Measurements from ENCODE around the gene XRCC5. TPM values are rescaled to one million over a fixed set of nuclear protein-coding genes. Genes with fewer than 3 reads are reported as not detected.

XRCC5 gene
- total RNA-seq, 2 donors from 2014 or later: 116 to 152 TPM

DNA sequence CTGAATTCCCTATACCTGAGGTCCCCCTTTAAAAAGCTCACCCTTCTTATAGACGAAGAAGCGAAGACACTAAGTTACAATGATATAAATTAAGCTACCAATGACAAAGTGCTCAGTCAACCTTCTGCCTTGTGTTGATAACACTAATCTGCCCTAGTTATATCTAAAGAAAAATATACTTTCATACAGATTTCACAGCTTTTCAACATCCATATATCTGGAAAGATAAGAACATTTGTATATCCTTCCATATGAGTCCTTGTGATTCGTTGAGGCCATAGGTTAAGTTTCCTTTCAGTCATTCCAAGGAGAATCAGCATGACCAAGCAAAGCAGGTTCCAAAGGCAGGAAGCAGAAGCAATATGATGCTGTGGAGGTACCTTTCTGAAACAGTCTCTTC is 46.8 kb downstream of the XRCC5 start:
- no peak for DNase-seq (ENCODE audit: low spot score)
- TF ChIP-seq POLR2AphosphoS5 (IDR thresholded peaks at IDR 0.05) (no peak), POLR2A (IDR thresholded peaks at IDR 0.05) (no peak)
- TF ChIP-seq, protein P1, sequence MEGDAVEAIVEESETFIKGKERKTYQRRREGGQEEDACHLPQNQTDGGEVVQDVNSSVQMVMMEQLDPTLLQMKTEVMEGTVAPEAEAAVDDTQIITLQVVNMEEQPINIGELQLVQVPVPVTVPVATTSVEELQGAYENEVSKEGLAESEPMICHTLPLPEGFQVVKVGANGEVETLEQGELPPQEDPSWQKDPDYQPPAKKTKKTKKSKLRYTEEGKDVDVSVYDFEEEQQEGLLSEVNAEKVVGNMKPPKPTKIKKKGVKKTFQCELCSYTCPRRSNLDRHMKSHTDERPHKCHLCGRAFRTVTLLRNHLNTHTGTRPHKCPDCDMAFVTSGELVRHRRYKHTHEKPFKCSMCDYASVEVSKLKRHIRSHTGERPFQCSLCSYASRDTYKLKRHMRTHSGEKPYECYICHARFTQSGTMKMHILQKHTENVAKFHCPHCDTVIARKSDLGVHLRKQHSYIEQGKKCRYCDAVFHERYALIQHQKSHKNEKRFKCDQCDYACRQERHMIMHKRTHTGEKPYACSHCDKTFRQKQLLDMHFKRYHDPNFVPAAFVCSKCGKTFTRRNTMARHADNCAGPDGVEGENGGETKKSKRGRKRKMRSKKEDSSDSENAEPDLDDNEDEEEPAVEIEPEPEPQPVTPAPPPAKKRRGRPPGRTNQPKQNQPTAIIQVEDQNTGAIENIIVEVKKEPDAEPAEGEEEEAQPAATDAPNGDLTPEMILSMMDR (IDR thresholded peaks at IDR 0.05): no peak
- H3K4me1 ChIP-seq (replicated peaks): no peaks in the 10 kb centered on the region
- H3K27me3 ChIP-seq (replicated peaks; ENCODE audit: insufficient read depth): no peaks in the 10 kb centered on the region
- no peak overlapping the region for H3K4me3 ChIP-seq
- H3K36me3 ChIP-seq: no peaks in the 10 kb centered on the region
- H3K9me3 ChIP-seq: no peaks in the 10 kb centered on the region
- WGBS: 95% methylated on average over 3 of the region's 3 CpGs
- H3K27ac ChIP-seq: no peak overlapping the region
- intact Hi-C loops (cut with DNase I): no loop called here

DNA sequence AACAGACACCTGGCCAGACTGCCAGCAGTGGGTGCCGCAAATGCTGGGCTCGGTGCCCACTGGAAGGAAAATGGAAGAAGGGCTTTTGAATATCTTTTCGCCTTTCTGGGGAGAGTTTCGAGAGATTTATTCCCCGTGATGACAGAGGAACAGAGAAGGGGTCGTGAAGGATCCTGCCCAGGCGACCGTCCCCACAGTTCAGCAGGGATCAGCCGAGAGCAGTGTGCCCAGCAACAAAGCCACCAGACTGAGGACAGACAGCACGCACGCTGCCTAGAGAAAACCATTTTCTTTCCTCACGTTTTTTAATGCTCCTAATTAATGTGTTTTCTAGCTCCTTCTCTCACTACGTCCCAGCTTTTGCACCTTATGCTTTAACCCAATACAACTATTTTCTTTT is 47.7 kb downstream of the XRCC5 start:
- no peaks in the 10 kb centered on the region for H3K36me3 ChIP-seq
- H3K27me3 ChIP-seq (replicated peaks; ENCODE audit: insufficient read depth): no peaks in the 10 kb centered on the region
- no peak overlapping the region for H3K27ac ChIP-seq
- 96% methylated on average over 13 of the region's 13 CpGs for WGBS
- no peak overlapping the region for H3K4me3 ChIP-seq
- no peaks in the 10 kb centered on the region for H3K9me3 ChIP-seq
- H3K4me1 ChIP-seq (replicated peaks): no peaks in the 10 kb centered on the region
- intact Hi-C loops (cut with DNase I): no loop called here
- TF ChIP-seq POLR2A (IDR thresholded peaks at IDR 0.05) (no peak), POLR2AphosphoS5 (IDR thresholded peaks at IDR 0.05) (no peak)
- TF ChIP-seq, protein P1 (IDR thresholded peaks at IDR 0.05): no peak
- no peak for DNase-seq (ENCODE audit: low spot score)

DNA sequence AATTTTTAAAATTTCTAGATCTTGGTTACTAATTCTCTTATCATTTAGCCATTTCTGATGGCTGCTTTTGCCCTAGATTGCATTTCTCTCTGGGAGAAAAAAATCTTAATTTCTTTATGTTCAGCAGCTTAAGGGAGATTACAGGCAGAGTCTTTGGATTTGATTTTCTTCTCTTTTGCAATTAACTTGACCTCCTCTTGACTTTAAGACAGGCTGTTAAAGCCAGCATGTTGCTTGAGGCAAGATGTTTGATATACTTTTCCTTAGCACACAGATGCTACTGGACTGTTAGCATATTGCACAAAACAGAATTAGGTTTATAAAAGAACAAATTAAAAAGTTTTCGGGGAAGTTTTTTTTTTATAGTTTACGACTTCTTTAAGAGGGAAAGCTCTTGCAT is 50.0 kb downstream of the XRCC5 start:
- DNase-seq (ENCODE audit: low spot score): no peak
- no peaks in the 10 kb centered on the region for H3K9me3 ChIP-seq
- WGBS: 79% methylated on average over 2 of the region's 2 CpGs
- no peaks in the 10 kb centered on the region for H3K27me3 ChIP-seq (replicated peaks; ENCODE audit: insufficient read depth)
- peaks cover 0 to 2% of the 10 kb centered on the region in 2 donors for H3K36me3 ChIP-seq
- no peak for TF ChIP-seq POLR2A (IDR thresholded peaks at IDR 0.05)
- intact Hi-C loops (cut with DNase I): no loop called here
- no peaks in the 10 kb centered on the region for H3K4me1 ChIP-seq (replicated peaks)
- no peak overlapping the region for H3K4me3 ChIP-seq
- no peak overlapping the region for H3K27ac ChIP-seq

- DNase-seq (ENCODE audit: low spot score): no peak
- 100% methylated on average over 1 of the region's 1 CpG for WGBS
- peaks cover 0 to 2% of the 10 kb centered on the region in 2 donors for H3K36me3 ChIP-seq
- TF ChIP-seq POLR2A (IDR thresholded peaks at IDR 0.05): no peak
- H3K4me1 ChIP-seq (replicated peaks): no peaks in the 10 kb centered on the region
- H3K27me3 ChIP-seq (replicated peaks; ENCODE audit: insufficient read depth): no peaks in the 10 kb centered on the region
- H3K9me3 ChIP-seq: no peaks in the 10 kb centered on the region
- no peak overlapping the region for H3K27ac ChIP-seq
- no peak overlapping the region for H3K4me3 ChIP-seq
- intact Hi-C loops (cut with DNase I): no loop called here
Observed at GRCh38 chr2:216159646-216160045, 50.5 kb downstream of the XRCC5 start.

- no peak for TF ChIP-seq POLR2A (IDR thresholded peaks at IDR 0.05)
- TF ChIP-seq POLR2AphosphoS5 (IDR thresholded peaks at IDR 0.05): no peak
- TF ChIP-seq, protein P1 (IDR thresholded peaks at IDR 0.05): no peak
- intact Hi-C loops (cut with DNase I): no loop called here
- H3K4me3 ChIP-seq: no peak overlapping the region
- H3K27me3 ChIP-seq (replicated peaks; ENCODE audit: insufficient read depth): no peaks in the 10 kb centered on the region
- WGBS: 79% methylated on average over 4 of the region's 4 CpGs
- no peaks in the 10 kb centered on the region for H3K4me1 ChIP-seq (replicated peaks)
- H3K9me3 ChIP-seq: no peaks in the 10 kb centered on the region
- H3K27ac ChIP-seq: no peak overlapping the region
- peaks cover 0 to 2% of the 10 kb centered on the region in 2 donors for H3K36me3 ChIP-seq
- DNase-seq (ENCODE audit: low spot score): no peak
Observed at GRCh38 chr2:216160786-216161185, 51.6 kb downstream of the XRCC5 start.

GRCh38 chr2:216161967-216162366 is 52.8 kb downstream of the XRCC5 start:
- no peak for TF ChIP-seq POLR2AphosphoS5 (IDR thresholded peaks at IDR 0.05)
- TF ChIP-seq POLR2A (IDR thresholded peaks at IDR 0.05): no peak
- TF ChIP-seq, protein P1 (IDR thresholded peaks at IDR 0.05): no peak
- WGBS: 100% methylated on average over 4 of the region's 4 CpGs

More at GRCh38 chr2:216161967-216162366, 52.8 kb downstream of the XRCC5 start:
- DNase-seq (ENCODE audit: low spot score): no peak
- no peaks in the 10 kb centered on the region for H3K4me1 ChIP-seq (replicated peaks)
- H3K4me3 ChIP-seq: no peak overlapping the region
- H3K27me3 ChIP-seq (replicated peaks; ENCODE audit: insufficient read depth): no peaks in the 10 kb centered on the region
- intact Hi-C loops (cut with DNase I): no loop called here
- H3K9me3 ChIP-seq: no peaks in the 10 kb centered on the region
- peaks cover 0 to 2% of the 10 kb centered on the region in 2 donors for H3K36me3 ChIP-seq
- H3K27ac ChIP-seq: no peak overlapping the region

Measured in prostate gland (tissue), 2 donors.